GM18909 (cell line): ENCODE results near the gene NLRP4.
"Not testable (repeated sequence)": the region's sequence is repeated elsewhere in the genome, so short reads cannot be mapped to it uniquely, and the experiment has no call there.

Experiments used
- ATAC-seq: cut with Tn5 transposase; IDR thresholded peaks from one replicate; pipeline ENCODE4 v1.9.1; 2021; ENCODE audit warnings: mild to moderate bottlenecking; ENCODE audit not compliant: unreplicated experiment, poor library complexity

NLRP4 gene

DNA sequence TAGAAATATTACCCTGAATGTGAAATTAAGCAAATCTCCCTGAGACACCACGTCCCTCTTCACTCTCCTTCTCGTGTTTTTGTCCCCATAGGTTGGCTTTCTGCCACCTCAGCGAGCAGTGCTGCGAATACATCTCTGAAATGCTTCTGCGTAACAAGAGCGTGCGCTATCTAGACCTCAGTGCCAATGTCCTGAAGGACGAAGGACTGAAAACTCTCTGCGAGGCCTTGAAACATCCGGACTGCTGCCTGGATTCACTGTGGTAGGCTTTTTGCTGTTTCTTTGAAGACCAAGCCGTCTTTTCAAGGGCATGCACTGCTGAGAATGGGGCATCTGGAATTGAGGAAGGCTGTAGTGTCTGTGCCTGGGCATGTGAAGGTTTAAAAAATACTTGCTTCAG lies 34.4 kb downstream of the NLRP4 start:
- no peak for ATAC-seq

GRCh38 chr19:55877211-55877610 lies 40.9 kb downstream of the NLRP4 start:
- ATAC-seq: no peak

GRCh38 chr19:55882626-55883025 lies 46.3 kb downstream of the NLRP4 start:
- no peak for ATAC-seq

DNA sequence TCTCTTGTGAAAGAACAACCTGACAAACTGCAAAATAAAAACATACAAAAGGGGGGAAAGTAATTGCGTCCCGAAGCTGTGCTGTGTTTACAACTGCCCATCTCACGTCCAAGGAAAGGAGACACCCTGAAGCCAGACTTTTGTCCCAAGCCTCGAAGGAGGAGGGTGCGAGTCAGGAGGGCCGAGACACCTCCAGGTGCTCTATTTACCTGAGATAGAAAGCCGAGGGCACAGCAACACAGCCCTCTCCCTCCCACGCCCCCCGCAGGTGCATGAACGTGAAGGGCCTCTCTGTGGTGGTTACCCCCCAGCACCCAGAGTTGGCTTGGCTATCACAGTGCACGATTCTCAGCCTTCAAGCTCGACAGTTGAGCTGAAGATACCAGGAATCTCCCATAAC lies 62.6 kb downstream of the NLRP4 start:
- no peak for ATAC-seq

DNA sequence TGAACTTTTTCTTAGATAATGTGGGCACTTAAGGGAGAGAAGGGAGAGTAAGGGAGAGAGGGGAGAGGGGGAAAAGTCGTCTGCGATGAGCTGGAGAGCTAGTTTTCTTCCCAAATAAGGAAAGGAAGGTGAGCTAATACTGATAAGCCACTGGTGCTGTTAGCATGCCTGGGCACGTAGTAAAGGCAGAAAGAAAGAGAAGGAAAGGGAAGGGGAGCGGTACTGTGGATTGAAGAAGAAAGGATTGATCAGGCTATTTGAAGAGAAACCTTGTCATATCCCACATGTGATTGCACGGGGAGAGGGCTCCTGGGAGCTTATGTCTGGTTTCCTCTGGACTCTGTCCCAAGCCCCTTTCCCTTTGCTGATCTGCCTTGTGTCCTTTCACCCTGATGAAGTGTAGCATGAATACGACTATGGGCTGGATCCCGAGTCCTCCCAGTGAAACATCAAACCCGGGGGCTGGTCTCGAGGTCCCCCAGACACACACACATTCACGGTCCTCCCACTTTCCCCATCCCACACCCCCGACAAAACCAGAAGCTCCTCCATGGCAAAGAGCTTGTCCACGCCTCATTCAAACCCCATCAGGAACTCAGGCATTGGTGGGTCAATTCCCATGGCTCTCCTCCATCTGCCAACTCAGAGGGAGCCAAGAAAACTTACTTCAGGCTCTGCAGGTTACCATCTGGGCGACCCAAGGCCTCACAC lies 65.2 kb downstream of the NLRP4 start:
- ATAC-seq: no peak

GRCh38 chr19:55902080-55902751 lies 65.9 kb downstream of the NLRP4 start:
- no peak for ATAC-seq

GRCh38 chr19:55907286-55907685 lies 70.9 kb downstream of the NLRP4 start:
- ATAC-seq: no peak

- ATAC-seq: no peak
Observed at GRCh38 chr19:55907746-55908145, 71.4 kb downstream of the NLRP4 start.

DNA sequence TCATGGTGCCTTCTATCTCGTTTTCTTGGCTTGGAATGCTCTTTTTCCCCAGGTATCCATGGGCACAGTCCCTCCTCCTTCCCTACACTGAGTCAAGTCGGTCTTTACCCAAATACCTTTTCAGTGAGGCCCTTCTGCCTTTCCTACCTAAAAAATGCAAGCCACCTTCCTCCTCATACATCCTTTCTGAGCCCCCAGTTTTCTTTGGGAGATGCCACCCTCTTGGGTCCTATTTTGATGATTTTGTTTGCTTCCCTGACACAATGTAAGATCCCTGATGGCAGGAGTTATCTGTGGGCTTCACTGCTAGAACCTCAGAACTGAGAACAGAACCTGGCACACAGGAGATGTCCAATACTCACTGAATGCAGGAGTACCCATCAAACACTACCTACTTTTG lies 73.5 kb downstream of the NLRP4 start:
- no peak for ATAC-seq

- ATAC-seq: no peak
Observed at GRCh38 chr19:55912916-55913315, 76.6 kb downstream of the NLRP4 start.

- no peak for ATAC-seq
Observed at GRCh38 chr19:55913643-55914268, 77.4 kb downstream of the NLRP4 start.

GRCh38 chr19:55923556-55923955 lies 87.2 kb downstream of the NLRP4 start:
- ATAC-seq: no peak

DNA sequence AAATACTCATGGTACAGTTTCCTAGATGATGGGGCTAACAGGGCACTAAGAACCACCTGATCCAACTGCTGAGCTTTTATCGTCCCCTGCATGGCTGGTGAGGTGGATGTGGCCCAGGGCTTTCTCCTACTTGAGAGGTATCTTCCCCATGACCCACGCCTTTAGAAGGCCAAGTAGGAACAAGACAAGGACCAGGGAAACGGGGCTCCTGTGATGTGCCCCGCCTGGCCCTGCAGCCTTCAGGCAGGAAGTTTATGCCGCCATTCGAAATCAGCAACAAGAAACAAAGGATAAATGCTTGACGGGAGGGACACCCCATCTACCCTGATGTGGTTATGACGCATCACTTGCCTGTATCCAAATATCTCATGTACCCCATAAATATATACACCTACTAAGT lies 91.7 kb downstream of the NLRP4 start:
- ATAC-seq: no peak

GRCh38 chr19:55929258-55929657 lies 92.9 kb downstream of the NLRP4 start:
- not testable (repeated sequence) for ATAC-seq

- ATAC-seq: no peak
Observed at GRCh38 chr19:55930996-55931515, 94.7 kb downstream of the NLRP4 start.
